DND-41 (cell line): ENCODE measurements around the gene MUC5B.

Source experiments
- ATAC-seq: fragments of 200-7000 bp; cut with Tn5 transposase; 3 replicates; pipeline ENCODE4 v1.9.1; 2021; ENCODE audit warnings: low read depth; ENCODE audit not compliant: insufficient read depth
- DNase-seq: peaks from one replicate; pipeline ENCODE4 v3.0.0-alpha.2; 2020
- H2AFZ ChIP-seq: 2 replicates; pipeline ENCODE4 v1.6.0; 2012; ENCODE audit warnings: low read depth, low read length
- H3K27ac ChIP-seq: 2 replicates; pipeline ENCODE4 v1.5.1; 2012; ENCODE audit warnings: low read length, inconsistent platforms
- H3K27me3 ChIP-seq: fragments of 200-600 bp; sonication (generic); 2 replicates; pipeline ENCODE4 v1.6.0; 2012; ENCODE audit warnings: low read length, mild to moderate bottlenecking, inconsistent platforms; ENCODE audit not compliant: insufficient read depth, poor library complexity
- H3K36me3 ChIP-seq: 2 replicates; pipeline ENCODE4 v1.5.1; 2012; ENCODE audit warnings: low read length, inconsistent platforms; ENCODE audit not compliant: insufficient read depth
- H3K4me1 ChIP-seq: 2 replicates; pipeline ENCODE4 v1.5.1; 2012; ENCODE audit warnings: mild to moderate bottlenecking, low read length; ENCODE audit not compliant: insufficient read depth
- H3K4me2 ChIP-seq: 2 replicates; pipeline ENCODE4 v1.6.0; 2012; ENCODE audit warnings: mild to moderate bottlenecking, moderate library complexity, low read length, inconsistent platforms; ENCODE audit not compliant: insufficient read depth
- H3K4me3 ChIP-seq, 2 experiments: fragments of 200-600 bp in 1 of 2; shearing (Covaris generic) in 1 of 2; 2 replicates each; pipeline ENCODE4 v1.5.1; 2012 to 2016; ENCODE audit warnings: inconsistent platforms in 2 of 2, low read length in 2 of 2, mild to moderate bottlenecking in 2 of 2, low read depth in 1 of 2, moderate library complexity in 1 of 2
- H3K79me2 ChIP-seq: 2 replicates; pipeline ENCODE4 v1.6.0; 2012; ENCODE audit warnings: low read length, inconsistent platforms; ENCODE audit not compliant: insufficient read depth
- H3K9ac ChIP-seq: 2 replicates; pipeline ENCODE4 v1.6.0; 2012; ENCODE audit warnings: low read depth, mild to moderate bottlenecking, inconsistent platforms, low read length, moderate library complexity
- H3K9me3 ChIP-seq: 2 replicates; pipeline ENCODE4 v1.5.1; 2012; ENCODE audit warnings: low read length, moderate library complexity, mild to moderate bottlenecking, inconsistent platforms; ENCODE audit not compliant: insufficient read depth, severe bottlenecking
- H4K20me1 ChIP-seq: 2 replicates; pipeline ENCODE4 v1.6.0; 2012; ENCODE audit warnings: low read length; ENCODE audit not compliant: insufficient read depth
- EZH2 ChIP-seq: IDR thresholded peaks from 3 replicates; pipeline ENCODE4 v1.6.1; 2012; ENCODE audit warnings: borderline replicate concordance, low read depth, mild to moderate bottlenecking, moderate library complexity, low read length, inconsistent platforms; ENCODE audit not compliant: severe bottlenecking
- TF ChIP-seq, protein P1 (sequence below): IDR thresholded peaks from 2 replicates; pipeline ENCODE4 v1.5.1; 2012; ENCODE audit warnings: borderline replicate concordance, low read length, moderate library complexity, mild to moderate bottlenecking; ENCODE audit not compliant: poor library complexity, severe bottlenecking; ENCODE audit errors: extremely low read depth

The MUC5B gene

DNA sequence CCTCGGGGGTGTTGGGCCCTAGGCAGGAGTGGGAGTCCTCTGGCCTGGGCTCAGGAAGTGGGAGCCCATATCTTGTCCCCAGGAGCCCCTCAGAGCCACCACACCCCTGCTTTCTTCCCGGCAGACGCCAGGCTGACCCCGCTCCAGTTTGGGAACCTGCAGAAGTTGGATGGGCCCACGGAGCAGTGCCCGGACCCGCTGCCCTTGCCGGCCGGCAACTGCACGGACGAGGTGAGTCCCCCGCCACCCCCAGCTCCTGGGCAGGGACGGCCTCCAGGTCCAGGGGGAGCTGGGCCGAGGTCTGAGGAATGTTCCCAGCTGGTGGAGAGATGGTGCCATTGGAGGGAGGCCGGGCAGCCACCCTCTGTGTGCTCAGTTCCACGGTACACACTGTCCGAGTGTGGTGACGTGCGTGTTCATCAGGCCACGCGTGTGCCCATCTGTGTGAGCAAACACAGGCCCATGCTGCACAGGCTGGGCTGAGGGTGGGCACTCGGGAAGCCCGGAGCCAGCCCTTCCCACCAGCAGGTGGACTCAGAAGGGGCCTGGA lies 4.8 kb downstream of the MUC5B start:
- no peaks in the 10 kb centered on the region for H3K4me1 ChIP-seq
- H3K4me3 ChIP-seq: no peak overlapping the region
- no peak for TF ChIP-seq EZH2
- TF ChIP-seq, protein P1, sequence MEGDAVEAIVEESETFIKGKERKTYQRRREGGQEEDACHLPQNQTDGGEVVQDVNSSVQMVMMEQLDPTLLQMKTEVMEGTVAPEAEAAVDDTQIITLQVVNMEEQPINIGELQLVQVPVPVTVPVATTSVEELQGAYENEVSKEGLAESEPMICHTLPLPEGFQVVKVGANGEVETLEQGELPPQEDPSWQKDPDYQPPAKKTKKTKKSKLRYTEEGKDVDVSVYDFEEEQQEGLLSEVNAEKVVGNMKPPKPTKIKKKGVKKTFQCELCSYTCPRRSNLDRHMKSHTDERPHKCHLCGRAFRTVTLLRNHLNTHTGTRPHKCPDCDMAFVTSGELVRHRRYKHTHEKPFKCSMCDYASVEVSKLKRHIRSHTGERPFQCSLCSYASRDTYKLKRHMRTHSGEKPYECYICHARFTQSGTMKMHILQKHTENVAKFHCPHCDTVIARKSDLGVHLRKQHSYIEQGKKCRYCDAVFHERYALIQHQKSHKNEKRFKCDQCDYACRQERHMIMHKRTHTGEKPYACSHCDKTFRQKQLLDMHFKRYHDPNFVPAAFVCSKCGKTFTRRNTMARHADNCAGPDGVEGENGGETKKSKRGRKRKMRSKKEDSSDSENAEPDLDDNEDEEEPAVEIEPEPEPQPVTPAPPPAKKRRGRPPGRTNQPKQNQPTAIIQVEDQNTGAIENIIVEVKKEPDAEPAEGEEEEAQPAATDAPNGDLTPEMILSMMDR: no peak
- H3K4me2 ChIP-seq: no peak overlapping the region
- H4K20me1 ChIP-seq: peaks cover 4% of the 10 kb centered on the region; the same call in 1 of the 2 replicates
- no peak overlapping the region for H3K9ac ChIP-seq
- H3K36me3 ChIP-seq: no peaks in the 10 kb centered on the region
- H3K27me3 ChIP-seq: no peaks in the 10 kb centered on the region
- DNase-seq (no peak), ATAC-seq (no peak)
- H3K27ac ChIP-seq: no peak overlapping the region
- H3K9me3 ChIP-seq: no peaks in the 10 kb centered on the region
- H2AFZ ChIP-seq: no peak overlapping the region
- H3K79me2 ChIP-seq: no peaks in the 10 kb centered on the region

DNA sequence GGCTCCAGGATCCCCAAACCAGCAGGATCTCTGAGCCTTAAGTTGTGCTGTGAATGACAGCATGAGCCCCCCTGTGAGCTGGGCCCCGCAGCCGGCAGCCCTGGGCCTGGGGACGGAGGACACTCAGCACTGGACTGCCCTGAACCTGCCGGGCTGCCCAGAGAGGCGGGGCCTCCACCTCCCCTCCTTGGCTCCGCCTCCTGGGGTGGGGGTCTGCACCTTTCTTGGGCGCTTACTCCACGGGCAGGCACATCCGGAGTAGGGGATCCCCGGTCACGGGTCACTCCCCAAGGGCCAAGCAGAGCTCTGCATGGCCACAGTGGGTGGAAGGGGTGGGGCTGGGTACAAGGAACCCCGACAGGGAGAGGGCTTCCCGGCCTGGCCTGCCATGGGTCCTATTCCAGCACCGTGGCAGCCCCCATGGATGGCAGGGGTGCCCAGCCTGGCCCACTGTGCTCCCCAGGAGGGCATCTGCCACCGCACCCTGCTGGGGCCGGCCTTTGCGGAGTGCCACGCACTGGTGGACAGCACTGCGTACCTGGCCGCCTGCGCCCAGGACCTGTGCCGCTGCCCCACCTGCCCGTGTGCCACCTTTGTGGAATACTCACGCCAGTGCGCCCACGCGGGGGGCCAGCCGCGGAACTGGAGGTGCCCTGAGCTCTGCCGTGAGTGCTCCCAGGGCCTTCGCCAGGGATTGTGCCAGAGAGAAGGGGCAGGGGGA lies 5.4 kb downstream of the MUC5B start:
- Histone ChIP-seq H3K27me3 (no peaks in the 10 kb centered on the region), H3K79me2 (no peaks in the 10 kb centered on the region), H3K27ac (no peak overlapping the region), H3K4me3 (no peak overlapping the region), H3K9me3 (no peaks in the 10 kb centered on the region), H4K20me1 (peaks cover 8% of the 10 kb centered on the region), H3K4me2 (no peak overlapping the region), H3K4me1 (no peaks in the 10 kb centered on the region), H2AFZ (no peak overlapping the region), H3K9ac (no peak overlapping the region), H3K36me3 (no peaks in the 10 kb centered on the region)
- DNase-seq (no peak), ATAC-seq (no peak; the same call in 2 of the 3 replicates)
- TF ChIP-seq EZH2: no peak
- TF ChIP-seq, protein P1: no peak

DNA sequence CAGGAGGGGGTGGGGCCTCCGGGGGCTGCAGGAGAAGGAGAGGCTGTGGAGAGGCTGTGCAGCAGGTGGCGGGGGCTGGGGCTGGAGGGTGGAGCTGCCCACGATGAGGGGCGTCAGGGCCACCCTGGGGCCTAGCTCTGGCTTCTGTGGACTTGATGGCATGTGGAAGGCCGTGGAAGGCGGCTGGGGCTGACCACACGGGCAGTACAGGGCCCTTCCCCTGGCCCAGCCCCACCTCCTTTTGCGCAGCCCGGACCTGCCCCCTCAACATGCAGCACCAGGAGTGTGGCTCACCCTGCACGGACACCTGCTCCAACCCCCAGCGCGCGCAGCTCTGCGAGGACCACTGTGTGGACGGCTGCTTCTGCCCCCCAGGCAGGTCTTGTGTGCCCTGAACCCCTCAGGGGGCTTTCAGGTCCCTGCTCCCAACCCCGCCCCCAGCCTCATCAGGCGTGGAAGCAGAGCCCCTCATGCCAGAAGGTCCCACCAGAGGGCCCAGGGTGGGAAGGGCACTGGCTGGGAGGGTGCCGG lies 6.1 kb downstream of the MUC5B start:
- Histone ChIP-seq H4K20me1 (peaks cover 8% of the 10 kb centered on the region), H3K27me3 (no peaks in the 10 kb centered on the region), H3K36me3 (no peaks in the 10 kb centered on the region), H3K27ac (no peak overlapping the region), H3K4me2 (no peak overlapping the region), H3K4me1 (no peaks in the 10 kb centered on the region), H3K9ac (no peak overlapping the region), H3K9me3 (no peaks in the 10 kb centered on the region), H3K4me3 (no peak overlapping the region), H3K79me2 (no peaks in the 10 kb centered on the region), H2AFZ (no peak overlapping the region)
- TF ChIP-seq, protein P1: no peak
- no peak for TF ChIP-seq EZH2
- DNase-seq (no peak), ATAC-seq (no peak)
